Fibroblast of lung (primary cell): Measurements from ENCODE around the gene ACTR1A. TPM values are rescaled to one million over a fixed set of nuclear protein-coding genes. Genes with fewer than 3 reads are reported as not detected.

Experiments used
- DNase-seq, 2 donors: peaks; one replicate each; pipeline versions ENCODE4 v3.0.0 to v3.0.0-alpha.2; 2010; ENCODE audit warnings: low read depth in 2 of 2
- H2AFZ ChIP-seq: 2 replicates; pipeline ENCODE4 v1.5.1; 2012; ENCODE audit warnings: low read length, control low read depth, inconsistent platforms
- H3K27ac ChIP-seq: 2 replicates; pipeline ENCODE4 v1.5.1; 2011; ENCODE audit warnings: low read length, control low read depth; ENCODE audit not compliant: insufficient read depth
- H3K27me3 ChIP-seq: 2 replicates; pipeline ENCODE4 v1.5.1; 2011; ENCODE audit warnings: mild to moderate bottlenecking, low read length; ENCODE audit not compliant: control insufficient read depth, insufficient read depth
- H3K36me3 ChIP-seq: 2 replicates; pipeline ENCODE4 v1.5.1; 2011; ENCODE audit warnings: low read length; ENCODE audit not compliant: control insufficient read depth, insufficient read depth
- H3K4me1 ChIP-seq: 2 replicates; pipeline ENCODE4 v1.5.1; 2011; ENCODE audit warnings: low read length; ENCODE audit not compliant: control insufficient read depth, insufficient read depth; ENCODE audit errors: extremely low read depth
- H3K4me2 ChIP-seq: 2 replicates; pipeline ENCODE4 v1.5.1; 2011; ENCODE audit warnings: low read length, control low read depth; ENCODE audit not compliant: insufficient read depth; ENCODE audit errors: extremely low read depth
- H3K4me3 ChIP-seq, 4 experiments: fragments of 200-600 bp in 1 of 4; sonication (generic) in 1 of 4; replicated peaks in 1 of 4; 2 replicates each; pipeline ENCODE4 v1.5.1; 2011 to 2016; ENCODE audit warnings: low read length in 4 of 4, low read depth in 3 of 4, mild to moderate bottlenecking in 3 of 4, control low read depth in 2 of 4, inconsistent platforms in 1 of 4, mixed read lengths in 1 of 4; ENCODE audit not compliant: insufficient read depth in 1 of 4; ENCODE audit errors: control extremely low read depth in 1 of 4
- H3K79me2 ChIP-seq: 2 replicates; pipeline ENCODE4 v1.5.1; 2012; ENCODE audit warnings: mild to moderate bottlenecking, low read length, inconsistent platforms; ENCODE audit not compliant: control insufficient read depth, insufficient read depth
- H3K9ac ChIP-seq: 2 replicates; pipeline ENCODE4 v1.5.1; 2011; ENCODE audit warnings: mild to moderate bottlenecking, low read length, control low read depth; ENCODE audit not compliant: insufficient read depth
- H3K9me3 ChIP-seq: 2 replicates; pipeline ENCODE4 v1.5.1; 2012; ENCODE audit warnings: low read depth, low read length; ENCODE audit not compliant: control insufficient read depth, insufficient read depth
- H4K20me1 ChIP-seq: 2 replicates; pipeline ENCODE4 v1.5.1; 2011; ENCODE audit warnings: low read length; ENCODE audit not compliant: control insufficient read depth, insufficient read depth; ENCODE audit errors: extremely low read depth
- EZH2 ChIP-seq: IDR thresholded peaks from 2 replicates; pipeline ENCODE4 v1.5.1; 2012; ENCODE audit warnings: low read length, control low read depth, mild to moderate bottlenecking; ENCODE audit errors: missing control alignments
- polyA plus RNA-seq, 2 donors: library from polyadenylated mRNA; depleted of rRNA in 1 of 2; stranded (reverse) in 1 of 2; unstranded in 1 of 2; fragments of >200 nt; gene quantifications; 2 replicates each; pipeline ENCODE4 v1.2.1, GENCODE V29; 2011 to 2012; ENCODE audit warnings: missing spikeins in 1 of 2
- total RNA-seq: library from RNA; depleted of rRNA; stranded (reverse); fragments of >200 nt; gene quantifications from 2 replicates; pipeline ENCODE4 v1.2.1, GENCODE V29; 2014
- TF ChIP-seq, protein P1 (sequence below), 2 donors: IDR thresholded peaks in 1 of 2; conservative IDR thresholded peaks in 1 of 2; 1 replicate in 1 of 2; 2 replicates in 1 of 2; pipeline ENCODE4 v1.5.1; 2011 to 2012; ENCODE audit warnings: low read length in 2 of 2, control low read depth in 1 of 2, inconsistent platforms in 1 of 2, low read depth in 1 of 2, mild to moderate bottlenecking in 1 of 2

Gene ACTR1A
- total and polyA plus RNA-seq, 2 donors (not counting 1 experiment from before 2014, with no cell fraction given) = 125 to 128 TPM

GRCh38 chr10:102511583-102512274 is 9.2 kb upstream of the ACTR1A start:
- Histone ChIP-seq H3K4me2 (no peak overlapping the region), H3K9me3 (no peaks in the 10 kb centered on the region), H2AFZ (no peak overlapping the region), H4K20me1 (no peaks in the 10 kb centered on the region), H3K36me3 (no peaks in the 10 kb centered on the region), H3K4me3 (no peak overlapping the region), H3K27me3 (no peaks in the 10 kb centered on the region), H3K27ac (no peak overlapping the region), H3K9ac (no peak overlapping the region), H3K4me1 (peaks cover 5% of the 10 kb centered on the region), H3K79me2 (peaks cover 9% of the 10 kb centered on the region)
- no peak for DNase-seq
- TF ChIP-seq, protein P1, sequence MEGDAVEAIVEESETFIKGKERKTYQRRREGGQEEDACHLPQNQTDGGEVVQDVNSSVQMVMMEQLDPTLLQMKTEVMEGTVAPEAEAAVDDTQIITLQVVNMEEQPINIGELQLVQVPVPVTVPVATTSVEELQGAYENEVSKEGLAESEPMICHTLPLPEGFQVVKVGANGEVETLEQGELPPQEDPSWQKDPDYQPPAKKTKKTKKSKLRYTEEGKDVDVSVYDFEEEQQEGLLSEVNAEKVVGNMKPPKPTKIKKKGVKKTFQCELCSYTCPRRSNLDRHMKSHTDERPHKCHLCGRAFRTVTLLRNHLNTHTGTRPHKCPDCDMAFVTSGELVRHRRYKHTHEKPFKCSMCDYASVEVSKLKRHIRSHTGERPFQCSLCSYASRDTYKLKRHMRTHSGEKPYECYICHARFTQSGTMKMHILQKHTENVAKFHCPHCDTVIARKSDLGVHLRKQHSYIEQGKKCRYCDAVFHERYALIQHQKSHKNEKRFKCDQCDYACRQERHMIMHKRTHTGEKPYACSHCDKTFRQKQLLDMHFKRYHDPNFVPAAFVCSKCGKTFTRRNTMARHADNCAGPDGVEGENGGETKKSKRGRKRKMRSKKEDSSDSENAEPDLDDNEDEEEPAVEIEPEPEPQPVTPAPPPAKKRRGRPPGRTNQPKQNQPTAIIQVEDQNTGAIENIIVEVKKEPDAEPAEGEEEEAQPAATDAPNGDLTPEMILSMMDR (conservative IDR thresholded peaks at IDR 0.05 in 1 of 2, IDR thresholded peaks at IDR 0.05 in 1 of 2; ENCODE audit: low read depth in 1 of 2, low read length in 2 of 2) = no peak
- no peak for TF ChIP-seq EZH2

- peak; percentile 53 to 54 for DNase-seq
- no peak overlapping the region for H2AFZ ChIP-seq
- H3K79me2 ChIP-seq = peaks cover 23% of the 10 kb centered on the region
- no peak overlapping the region for H3K9ac ChIP-seq
- H3K9me3 ChIP-seq = no peaks in the 10 kb centered on the region
- no peak for TF ChIP-seq EZH2
- TF ChIP-seq, protein P1 (conservative IDR thresholded peaks at IDR 0.05 in 1 of 2, IDR thresholded peaks at IDR 0.05 in 1 of 2; ENCODE audit: low read depth in 1 of 2, low read length in 2 of 2) = no peak
- H4K20me1 ChIP-seq = no peaks in the 10 kb centered on the region
- no peaks in the 10 kb centered on the region for H3K27me3 ChIP-seq
- H3K27ac ChIP-seq = no peak overlapping the region
- no peak overlapping the region for H3K4me3 ChIP-seq
- H3K36me3 ChIP-seq = no peaks in the 10 kb centered on the region
- H3K4me2 ChIP-seq = no peak overlapping the region
- peaks cover 5% of the 10 kb centered on the region for H3K4me1 ChIP-seq
Observed at GRCh38 chr10:102509387-102509786, 6.9 kb upstream of the ACTR1A start.

- Histone ChIP-seq H3K9ac (no peak overlapping the region), H3K4me3 (no peak overlapping the region), H3K27me3 (no peaks in the 10 kb centered on the region), H3K36me3 (no peaks in the 10 kb centered on the region), H4K20me1 (no peaks in the 10 kb centered on the region), H3K4me1 (peaks cover 5% of the 10 kb centered on the region), H3K4me2 (no peak overlapping the region), H2AFZ (no peak overlapping the region), H3K27ac (no peak overlapping the region), H3K9me3 (no peaks in the 10 kb centered on the region), H3K79me2 (peaks cover 26% of the 10 kb centered on the region)
- no peak for DNase-seq
- no peak for TF ChIP-seq EZH2
- TF ChIP-seq, protein P1 (conservative IDR thresholded peaks at IDR 0.05 in 1 of 2, IDR thresholded peaks at IDR 0.05 in 1 of 2; ENCODE audit: low read depth in 1 of 2, low read length in 2 of 2) = no peak
Observed at GRCh38 chr10:102508506-102508905, 6.0 kb upstream of the ACTR1A start.
